ENCODE results near the gene MAPK8IP1. TPM values are rescaled to one million over a fixed set of nuclear protein-coding genes. Genes with fewer than 3 reads are reported as not detected.
"Not testable (repeated sequence)": the region's sequence is repeated elsewhere in the genome, so short reads cannot be mapped to it uniquely, and the experiment has no call there.

Gene MAPK8IP1
- total RNA-seq, 2 donors from 2014 or later: 9.5 to 10.4 TPM

DNA sequence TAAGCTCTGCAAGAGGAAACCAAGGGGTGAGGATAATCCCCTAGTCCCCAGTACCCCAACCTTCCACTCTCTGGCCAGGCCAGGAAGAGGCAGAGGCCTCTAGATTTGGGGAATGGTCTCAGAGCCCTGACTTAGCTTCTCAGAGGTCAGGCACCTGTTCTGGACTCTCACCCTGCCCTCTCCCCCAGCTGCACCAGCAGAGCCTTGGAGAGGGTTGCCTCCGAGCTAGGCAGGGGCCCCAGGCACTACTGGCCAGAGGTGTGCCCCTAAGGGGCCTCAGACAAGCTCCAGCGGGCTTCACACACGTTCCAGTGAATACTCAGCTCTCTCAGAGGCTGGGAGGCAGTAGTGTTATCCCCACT lies 13.6 kb downstream of the MAPK8IP1 start:
- peak overlapping the region; percentile 78 for H3K4me3 ChIP-seq
- no peak overlapping the region for H3K27ac ChIP-seq
- ATAC-seq (ENCODE audit: insufficient number of reproducible peaks, low FRiP score, low read depth) (no peak), DNase-seq (ENCODE audit: low spot score) (no peak)
- H3K27me3 ChIP-seq (replicated peaks; ENCODE audit: insufficient read depth): no peaks in the 10 kb centered on the region
- peaks cover 10 to 22% of the 10 kb centered on the region in 2 donors for H3K4me1 ChIP-seq (ENCODE audit: control insufficient read depth in 1 of 2, low read depth in 2 of 2)
- H3K36me3 ChIP-seq: no peaks in the 10 kb centered on the region
- H3K9me3 ChIP-seq: no peaks in the 10 kb centered on the region
- TF ChIP-seq, protein P1, sequence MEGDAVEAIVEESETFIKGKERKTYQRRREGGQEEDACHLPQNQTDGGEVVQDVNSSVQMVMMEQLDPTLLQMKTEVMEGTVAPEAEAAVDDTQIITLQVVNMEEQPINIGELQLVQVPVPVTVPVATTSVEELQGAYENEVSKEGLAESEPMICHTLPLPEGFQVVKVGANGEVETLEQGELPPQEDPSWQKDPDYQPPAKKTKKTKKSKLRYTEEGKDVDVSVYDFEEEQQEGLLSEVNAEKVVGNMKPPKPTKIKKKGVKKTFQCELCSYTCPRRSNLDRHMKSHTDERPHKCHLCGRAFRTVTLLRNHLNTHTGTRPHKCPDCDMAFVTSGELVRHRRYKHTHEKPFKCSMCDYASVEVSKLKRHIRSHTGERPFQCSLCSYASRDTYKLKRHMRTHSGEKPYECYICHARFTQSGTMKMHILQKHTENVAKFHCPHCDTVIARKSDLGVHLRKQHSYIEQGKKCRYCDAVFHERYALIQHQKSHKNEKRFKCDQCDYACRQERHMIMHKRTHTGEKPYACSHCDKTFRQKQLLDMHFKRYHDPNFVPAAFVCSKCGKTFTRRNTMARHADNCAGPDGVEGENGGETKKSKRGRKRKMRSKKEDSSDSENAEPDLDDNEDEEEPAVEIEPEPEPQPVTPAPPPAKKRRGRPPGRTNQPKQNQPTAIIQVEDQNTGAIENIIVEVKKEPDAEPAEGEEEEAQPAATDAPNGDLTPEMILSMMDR (IDR thresholded peaks at IDR 0.05): no peak

DNA sequence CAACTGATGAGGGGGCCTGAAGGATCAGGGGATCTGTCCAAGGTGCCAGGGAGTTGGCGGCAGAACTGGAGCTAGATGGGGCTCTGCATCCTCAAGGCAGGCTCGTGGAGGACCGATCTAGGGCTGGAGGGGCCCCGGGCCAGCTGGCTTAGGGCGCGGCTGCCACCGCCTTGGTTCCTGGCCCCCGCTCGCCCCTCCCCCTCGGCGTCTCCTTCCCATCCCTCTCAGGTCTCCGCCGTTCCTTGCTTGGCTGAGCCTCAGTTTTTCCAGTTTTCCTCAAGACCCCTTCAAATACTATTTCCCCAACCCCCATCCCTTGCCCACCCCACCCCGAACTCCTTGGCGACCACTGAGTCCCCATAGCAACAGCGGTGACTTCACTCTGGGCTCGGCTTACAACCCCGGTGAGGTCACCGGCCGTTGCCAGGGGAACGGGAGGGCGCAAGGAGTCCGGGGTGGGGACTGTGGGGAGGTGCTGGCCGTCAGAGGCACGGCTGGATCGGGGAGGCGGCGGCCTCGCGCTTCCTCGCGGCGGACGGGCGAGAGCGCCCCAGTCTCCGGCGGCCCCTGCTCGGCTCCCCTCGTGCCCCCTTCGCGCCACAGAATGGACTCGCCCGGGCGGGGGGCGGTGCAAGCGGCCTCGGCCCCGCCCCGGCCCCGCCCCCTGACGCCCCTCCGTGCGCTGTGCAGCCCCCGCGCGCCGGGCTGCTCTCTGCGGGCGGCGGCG lies 14.2 kb downstream of the MAPK8IP1 start:
- DNase-seq (ENCODE audit: low spot score): peak; percentile 64
- peak overlapping the region; percentile 78 for H3K4me3 ChIP-seq
- H3K36me3 ChIP-seq: no peaks in the 10 kb centered on the region
- H3K27me3 ChIP-seq (replicated peaks; ENCODE audit: insufficient read depth): no peaks in the 10 kb centered on the region
- H3K27ac ChIP-seq: peak overlapping the region in 1 of 2 donors; percentile 40
- no peaks in the 10 kb centered on the region for H3K9me3 ChIP-seq
- TF ChIP-seq, protein P1 (IDR thresholded peaks at IDR 0.05): no peak
- ATAC-seq (ENCODE audit: insufficient number of reproducible peaks, low FRiP score, low read depth): peak; percentile 86
- H3K4me1 ChIP-seq (ENCODE audit: control insufficient read depth in 1 of 2, low read depth in 2 of 2): peaks cover 10 to 22% of the 10 kb centered on the region in 2 donors

DNA sequence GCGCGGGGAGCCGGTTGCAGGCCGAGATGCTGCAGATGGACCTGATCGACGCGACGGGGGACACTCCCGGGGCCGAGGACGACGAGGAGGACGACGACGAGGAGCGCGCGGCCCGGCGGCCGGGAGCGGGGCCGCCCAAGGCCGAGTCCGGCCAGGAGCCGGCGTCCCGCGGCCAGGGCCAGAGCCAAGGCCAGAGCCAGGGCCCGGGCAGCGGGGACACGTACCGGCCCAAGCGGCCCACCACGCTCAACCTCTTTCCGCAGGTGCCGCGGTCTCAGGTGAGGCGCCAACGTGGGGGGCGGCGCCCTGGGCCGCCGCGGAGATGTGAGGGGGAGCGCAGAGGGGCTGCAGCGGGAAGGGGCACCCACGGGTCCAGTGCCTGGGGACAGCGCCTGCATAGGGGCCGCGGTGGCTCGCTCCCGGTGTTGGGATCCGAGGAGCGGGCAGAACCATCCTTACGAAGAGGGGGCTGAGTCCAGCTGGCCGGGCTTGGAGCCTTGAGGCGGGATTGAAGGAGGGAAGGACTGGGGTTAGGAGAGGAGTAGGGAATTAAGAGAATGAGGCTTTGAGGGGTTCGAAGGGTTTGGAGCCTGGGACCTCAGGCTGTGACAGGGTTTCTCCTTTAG lies 14.8 kb downstream of the MAPK8IP1 start:
- not testable (repeated sequence) for H3K27ac ChIP-seq; H3K36me3 ChIP-seq; DNase-seq (ENCODE audit: low spot score); ATAC-seq (ENCODE audit: insufficient number of reproducible peaks, low FRiP score, low read depth); H3K27me3 ChIP-seq (replicated peaks; ENCODE audit: insufficient read depth); H3K9me3 ChIP-seq
- peak overlapping the region; percentile 78 for H3K4me3 ChIP-seq
- H3K4me1 ChIP-seq (ENCODE audit: control insufficient read depth in 1 of 2, low read depth in 2 of 2): peaks cover 10 to 22% of the 10 kb centered on the region in 2 donors

DNA sequence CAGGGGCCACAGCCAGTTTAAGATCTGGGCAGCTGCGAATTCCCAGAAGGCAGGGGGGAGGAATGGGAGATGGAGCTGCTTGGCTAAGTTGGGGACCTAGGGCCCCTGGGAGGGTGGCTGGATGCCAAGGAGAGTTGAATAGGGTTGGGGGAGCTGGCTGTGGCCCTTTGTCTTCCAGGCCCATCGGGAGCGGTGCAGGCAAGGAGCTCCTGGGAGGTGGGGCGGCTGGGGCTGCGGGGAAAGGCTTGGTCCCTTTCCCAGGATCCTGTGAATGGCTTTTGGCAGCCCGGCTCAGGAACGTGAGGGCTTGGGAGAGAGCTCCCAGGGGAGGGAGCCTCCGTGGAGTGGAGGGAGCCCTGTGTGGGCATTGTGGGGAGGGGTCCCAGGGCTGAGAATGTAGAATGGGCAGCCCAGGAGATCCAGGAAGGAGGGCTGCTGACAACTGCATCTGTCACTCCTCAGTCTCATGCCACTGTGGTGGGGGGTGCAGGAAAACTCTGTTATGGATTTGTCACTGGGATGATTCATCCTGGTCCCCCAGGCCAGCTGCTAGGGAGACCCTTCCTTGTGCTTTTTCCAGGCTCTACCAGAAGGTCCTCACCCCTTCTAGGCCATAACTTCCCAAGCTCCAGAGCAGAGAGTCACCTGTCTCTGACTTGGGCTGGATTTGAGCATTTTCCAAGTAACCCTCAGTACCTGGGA lies 15.6 kb downstream of the MAPK8IP1 start:
- H3K27ac ChIP-seq: no peak overlapping the region
- ATAC-seq (ENCODE audit: insufficient number of reproducible peaks, low FRiP score, low read depth): no peak

DNA sequence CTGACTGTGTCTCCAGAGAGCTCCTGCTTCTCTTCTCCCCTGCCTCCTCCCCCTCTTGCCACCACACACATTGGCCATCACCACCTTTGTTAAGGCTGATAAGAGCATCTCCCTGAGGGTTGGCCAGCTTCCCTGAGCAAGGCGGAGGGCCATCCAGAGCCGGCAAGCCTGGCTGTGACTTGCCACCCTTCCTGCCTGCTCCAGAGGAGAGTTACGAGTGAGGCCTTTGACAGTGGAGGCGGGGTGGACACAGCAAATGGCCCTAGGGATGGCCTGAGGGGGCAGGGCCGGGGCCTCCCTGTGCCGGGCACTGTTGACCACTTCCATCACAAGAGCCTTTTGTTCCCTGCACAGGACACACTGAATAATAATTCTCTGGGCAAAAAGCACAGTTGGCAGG lies 16.2 kb downstream of the MAPK8IP1 start:
- TF ChIP-seq, protein P1 (IDR thresholded peaks at IDR 0.05): no peak
- no peak for DNase-seq (ENCODE audit: low spot score)
- H3K4me1 ChIP-seq (ENCODE audit: control insufficient read depth in 1 of 2, low read depth in 2 of 2): peaks cover 10 to 22% of the 10 kb centered on the region in 2 donors
- no peak overlapping the region for H3K27ac ChIP-seq
- H3K4me3 ChIP-seq: no peak overlapping the region
- ATAC-seq (ENCODE audit: insufficient number of reproducible peaks, low FRiP score, low read depth): no peak
- H3K9me3 ChIP-seq: no peaks in the 10 kb centered on the region
- no peaks in the 10 kb centered on the region for H3K36me3 ChIP-seq
- no peaks in the 10 kb centered on the region for H3K27me3 ChIP-seq (replicated peaks; ENCODE audit: insufficient read depth)

More for the DNA sequence above, 15.6 kb downstream of the MAPK8IP1 start:
- Histone ChIP-seq H3K4me1 (ENCODE audit: control insufficient read depth in 1 of 2, low read depth in 2 of 2) (peaks cover 10 to 22% of the 10 kb centered on the region in 2 donors), H3K9me3 (no peaks in the 10 kb centered on the region), H3K27me3 (replicated peaks; ENCODE audit: insufficient read depth) (no peaks in the 10 kb centered on the region), H3K36me3 (no peaks in the 10 kb centered on the region), H3K4me3 (peak overlapping the region; percentile 78)
- TF ChIP-seq, protein P1 (IDR thresholded peaks at IDR 0.05): no peak
- no peak for DNase-seq (ENCODE audit: low spot score)
